HG02798 (cell line): ENCODE data around the gene TNKS1BP1.

Source experiments
- ATAC-seq: cut with Tn5 transposase; IDR thresholded peaks from one replicate; pipeline ENCODE4 v1.9.1; 2021; ENCODE audit warnings: mild to moderate bottlenecking; ENCODE audit not compliant: unreplicated experiment, poor library complexity

Gene TNKS1BP1

DNA sequence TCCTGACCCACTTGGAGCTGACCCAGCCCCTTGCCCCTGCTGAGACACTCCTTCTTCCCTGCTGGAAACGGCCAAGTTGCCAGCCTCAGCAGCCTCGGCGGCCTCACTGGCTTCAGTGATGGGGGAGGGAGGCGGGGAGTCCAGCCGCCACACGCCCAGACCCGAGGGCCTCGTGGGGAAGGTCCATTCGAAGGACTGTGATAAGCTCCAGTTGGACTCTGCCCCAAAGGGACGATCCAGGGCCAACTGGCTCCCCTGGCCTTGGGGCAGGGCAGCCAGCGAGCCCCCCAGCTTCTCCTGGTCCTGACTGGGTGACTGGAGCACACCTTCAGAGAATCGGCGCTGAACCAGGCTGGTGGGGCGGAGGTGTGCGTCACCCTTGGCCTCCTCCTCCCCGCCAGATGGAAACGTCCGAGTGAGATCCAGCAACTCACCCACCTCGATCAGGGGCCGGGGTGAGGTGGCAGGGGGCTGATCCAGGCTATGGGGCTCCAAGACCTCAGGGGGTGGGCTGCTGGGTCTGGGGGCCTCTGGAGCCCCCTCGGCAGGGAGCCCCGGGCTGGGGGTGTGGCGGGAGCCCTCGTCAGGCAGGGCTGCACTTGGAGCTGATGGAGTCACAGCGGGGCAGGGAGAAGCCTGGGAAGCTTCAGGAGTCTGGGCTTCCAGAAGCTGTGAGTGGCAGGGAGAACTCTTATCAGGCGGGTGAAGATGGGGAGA lies 11.5 kb downstream of the TNKS1BP1 start:
- ATAC-seq: no peak

DNA sequence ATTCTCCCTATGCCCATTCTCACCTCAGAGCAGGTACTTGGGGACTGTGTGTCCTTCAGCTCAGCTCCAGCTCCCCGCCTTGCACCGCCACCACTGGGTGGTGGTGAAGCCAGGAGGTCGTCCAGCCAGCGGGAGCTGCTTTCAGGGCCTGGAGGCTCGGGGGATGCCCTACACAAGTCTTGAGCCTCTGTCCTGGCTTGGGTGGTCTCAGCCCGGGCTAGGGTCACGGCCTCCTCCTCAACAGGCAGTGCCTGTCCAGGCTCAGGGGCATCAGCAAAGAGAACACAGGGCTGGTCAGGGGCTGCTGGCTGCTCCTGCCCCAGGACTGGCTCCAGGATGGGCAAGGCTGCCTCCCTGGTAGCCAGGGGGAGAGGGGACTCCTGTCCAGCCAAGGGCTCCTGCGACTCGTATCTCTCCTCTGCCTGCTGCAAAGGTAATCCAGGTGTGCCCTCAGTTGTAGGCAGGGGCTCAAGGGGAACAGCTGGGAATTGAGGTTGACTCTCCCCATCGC lies 12.2 kb downstream of the TNKS1BP1 start:
- ATAC-seq: no peak

DNA sequence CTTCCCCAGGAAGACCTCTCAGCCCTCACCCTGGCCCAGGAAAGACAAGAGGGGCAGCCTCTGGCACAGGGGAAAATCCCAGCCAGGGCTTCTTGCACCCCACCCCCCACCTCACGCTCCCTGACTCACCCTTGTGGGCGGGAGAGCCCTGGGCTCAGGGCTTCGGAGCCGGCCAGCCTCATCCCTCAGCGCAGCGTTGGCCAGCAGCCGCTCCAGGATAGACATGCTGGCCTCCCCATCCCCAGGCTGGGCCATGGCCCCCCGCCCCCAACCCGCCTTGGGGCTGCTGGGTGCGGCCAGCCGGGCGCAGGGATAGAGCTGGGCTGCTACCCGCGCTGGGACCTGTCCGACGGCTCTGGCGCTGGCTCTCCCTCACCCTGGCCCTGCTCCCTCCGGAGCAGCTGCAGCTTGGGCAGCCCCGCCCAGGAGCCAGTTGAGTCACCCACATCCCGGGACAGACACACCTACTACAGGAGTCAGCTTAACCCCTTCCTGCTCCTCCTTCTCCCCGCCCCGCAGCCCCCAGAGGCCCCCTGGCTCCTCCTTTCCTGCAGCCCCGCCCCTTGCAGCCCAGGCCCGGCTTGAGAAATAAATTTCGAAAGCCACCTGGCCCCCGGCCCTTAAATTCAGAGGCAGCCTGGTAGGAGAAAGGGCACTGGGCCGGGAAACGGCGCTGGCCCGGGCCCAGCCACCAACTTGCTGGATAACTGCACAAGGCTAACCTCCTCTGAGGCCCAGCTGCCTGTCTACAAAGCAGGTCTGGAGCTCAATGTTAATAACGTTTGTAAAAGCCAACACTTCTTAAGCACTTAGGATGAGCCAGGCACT lies 13.4 kb downstream of the TNKS1BP1 start:
- peak; percentile 95 for ATAC-seq

DNA sequence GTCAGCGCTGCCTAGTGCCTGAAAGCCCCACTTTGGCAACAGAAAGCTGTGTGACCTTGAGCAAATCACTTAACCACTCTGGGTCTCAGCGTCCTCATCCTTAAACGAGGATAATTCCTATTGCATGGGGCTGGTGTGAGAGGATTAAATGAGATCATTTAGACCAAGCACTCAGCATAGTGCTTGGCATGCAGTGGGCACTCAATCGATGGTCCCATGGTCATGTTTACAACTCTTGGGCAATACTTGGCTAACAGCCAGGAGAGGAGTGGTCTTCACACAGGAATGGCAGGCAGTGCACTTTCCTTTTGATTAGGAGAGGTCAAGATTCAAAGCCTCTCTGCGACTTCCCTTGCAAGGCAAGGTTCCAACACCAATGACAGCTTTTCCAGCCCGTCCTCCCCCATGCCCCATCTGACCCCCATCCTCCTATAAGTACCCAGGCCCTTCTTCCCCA lies 14.1 kb downstream of the TNKS1BP1 start:
- no peak for ATAC-seq

DNA sequence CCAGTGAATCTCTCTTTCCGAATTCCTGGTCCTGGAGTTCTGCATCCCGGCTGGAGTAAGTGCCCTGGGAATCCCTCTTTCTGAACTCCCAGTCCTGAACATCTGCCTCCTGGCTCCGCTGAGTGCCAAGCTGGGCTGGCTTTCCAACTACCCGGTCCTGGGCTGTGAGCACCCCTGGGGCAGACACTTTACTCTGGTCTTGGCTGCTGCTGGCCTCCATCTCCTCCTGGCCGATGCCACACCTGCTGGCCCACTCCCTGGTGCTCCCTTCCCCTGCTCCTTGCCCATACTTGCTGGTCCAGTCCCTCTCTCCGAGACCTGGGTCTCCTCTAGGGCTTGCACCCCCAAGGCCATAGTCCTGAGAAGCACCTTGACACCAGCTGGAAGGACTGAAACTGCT lies 14.7 kb downstream of the TNKS1BP1 start:
- ATAC-seq: no peak

DNA sequence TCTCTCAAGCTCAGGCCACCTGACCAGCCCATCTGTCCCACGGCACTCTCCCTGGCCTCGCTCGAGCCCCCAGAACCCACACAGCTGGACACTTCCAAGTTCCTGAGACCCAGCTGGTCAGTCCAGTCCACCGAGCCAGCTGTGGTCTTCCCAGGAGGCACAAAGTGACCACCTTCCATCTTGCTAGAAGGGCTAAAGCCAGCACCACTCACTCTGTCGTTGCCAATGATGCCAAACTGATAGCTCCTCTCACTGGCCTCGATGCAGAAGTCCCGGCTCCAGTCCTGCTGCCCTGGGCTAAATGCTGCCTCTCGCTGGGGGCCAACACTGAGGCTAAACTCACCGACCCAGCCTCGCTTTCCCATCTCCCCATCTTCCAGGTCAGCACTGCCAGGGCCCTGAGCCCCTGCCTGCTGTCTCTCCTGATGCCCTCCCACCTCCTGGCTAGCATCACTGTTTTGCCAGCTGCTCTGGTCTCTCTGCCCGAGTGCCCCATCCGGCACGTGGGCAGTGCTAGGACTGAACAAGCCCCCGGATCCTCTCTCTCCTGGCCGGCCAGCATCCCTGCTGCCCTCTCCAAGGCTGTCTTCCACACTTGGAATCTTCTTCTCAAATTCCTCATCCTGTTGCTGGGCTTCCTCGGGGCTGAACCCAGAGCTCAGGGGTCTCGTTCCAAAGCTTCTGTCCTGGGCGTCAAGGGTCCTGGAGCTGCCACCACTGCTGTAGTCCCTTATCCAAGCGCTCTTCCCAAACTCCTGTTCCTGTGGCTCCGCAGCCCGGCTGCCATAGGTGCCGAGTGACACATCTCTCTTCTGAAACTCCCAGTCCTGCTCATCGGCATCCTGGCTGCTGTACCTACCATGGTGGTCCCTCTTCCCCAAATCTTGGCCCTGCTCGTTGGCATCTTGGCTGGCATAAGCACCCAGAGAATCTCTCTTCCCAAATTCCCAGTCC lies 15.4 kb downstream of the TNKS1BP1 start:
- no peak for ATAC-seq

DNA sequence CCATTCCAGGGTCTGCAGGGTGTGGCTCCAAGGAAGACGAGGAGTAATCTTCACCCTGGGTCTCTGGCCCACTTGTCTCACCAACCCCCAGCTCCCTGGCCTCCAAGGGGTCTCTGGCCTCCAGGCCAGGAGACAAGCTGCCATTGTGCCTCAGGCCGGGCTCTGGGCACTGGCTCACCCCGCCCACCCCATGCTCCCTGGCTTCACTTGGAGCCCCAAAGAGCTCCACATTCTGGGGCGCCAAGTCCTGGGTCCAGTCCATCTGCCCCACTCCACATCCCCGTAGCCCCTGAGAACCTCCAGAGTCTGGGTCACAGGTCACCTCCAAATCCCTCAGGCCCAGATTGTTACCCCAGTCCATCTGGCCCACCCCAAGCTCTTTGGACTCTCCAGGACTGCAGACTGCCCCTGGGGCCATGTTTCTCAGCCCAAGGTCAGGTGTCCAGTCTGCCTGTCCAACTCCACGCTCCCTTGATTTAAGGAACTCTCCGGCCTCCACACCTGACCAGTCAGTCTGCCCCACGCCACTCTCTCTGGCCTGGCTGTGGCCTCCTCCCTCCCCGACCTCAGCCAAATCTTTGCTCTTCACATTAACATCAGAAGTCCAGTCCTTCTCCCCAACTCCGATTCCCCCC lies 16.2 kb downstream of the TNKS1BP1 start:
- no peak for ATAC-seq

DNA sequence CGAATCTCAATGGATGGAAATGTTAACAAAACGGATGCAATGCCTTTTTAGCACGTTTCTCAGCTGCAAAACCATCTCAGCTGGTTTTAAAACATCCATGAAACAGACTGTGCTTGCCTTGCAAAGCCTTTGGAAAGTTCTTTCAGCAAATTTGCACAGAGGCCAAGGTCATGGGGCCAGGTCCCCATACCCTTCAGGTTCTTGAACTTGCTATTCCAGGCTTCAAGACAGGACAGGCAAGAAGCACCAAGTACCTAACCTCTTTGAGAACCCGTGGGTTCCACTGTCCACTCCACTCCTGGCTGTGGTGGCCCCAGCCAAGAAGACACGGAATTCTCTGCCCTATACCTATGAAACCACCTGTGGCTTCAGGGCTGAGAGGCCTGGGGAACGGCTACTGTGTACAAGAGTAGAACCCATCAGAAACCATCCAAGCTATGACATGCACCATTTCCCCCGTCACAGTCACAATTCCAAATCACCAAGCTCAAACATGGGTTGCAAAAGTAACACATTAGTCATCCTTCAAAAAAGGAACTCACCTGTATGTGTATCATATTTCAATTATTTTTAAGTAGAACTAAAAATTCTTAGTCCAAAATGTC lies 17.0 kb downstream of the TNKS1BP1 start:
- no peak for ATAC-seq

DNA sequence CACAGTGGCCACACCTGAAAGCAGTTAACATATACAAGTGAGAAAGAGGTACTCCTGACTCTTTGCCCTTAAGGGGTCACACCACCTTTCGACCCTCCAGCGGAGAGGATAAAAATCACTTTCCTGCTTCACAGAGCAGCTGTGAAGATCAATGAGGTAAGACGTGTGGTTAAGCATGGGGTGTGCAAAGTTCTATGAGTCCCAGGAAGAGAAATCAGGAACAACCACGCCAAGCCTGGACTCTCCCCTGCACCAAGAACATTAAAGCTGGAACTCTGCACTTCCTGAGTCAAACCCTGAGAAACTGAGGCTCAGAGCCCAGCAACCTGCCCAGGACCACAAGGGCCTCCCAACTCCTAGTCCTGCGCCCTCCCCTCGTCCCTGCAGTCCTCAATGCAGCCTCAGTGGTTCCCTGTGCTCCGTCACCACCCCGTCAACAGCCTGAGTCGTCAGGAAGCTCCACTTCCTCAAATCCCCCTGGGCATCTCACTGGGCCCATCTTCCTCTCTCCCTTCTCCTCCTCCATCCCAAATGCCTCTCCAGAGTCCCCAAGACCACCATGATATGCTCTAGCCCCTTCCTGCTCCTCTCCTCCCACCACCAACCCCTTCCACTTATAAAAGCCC lies 17.7 kb downstream of the TNKS1BP1 start:
- no peak for ATAC-seq

DNA sequence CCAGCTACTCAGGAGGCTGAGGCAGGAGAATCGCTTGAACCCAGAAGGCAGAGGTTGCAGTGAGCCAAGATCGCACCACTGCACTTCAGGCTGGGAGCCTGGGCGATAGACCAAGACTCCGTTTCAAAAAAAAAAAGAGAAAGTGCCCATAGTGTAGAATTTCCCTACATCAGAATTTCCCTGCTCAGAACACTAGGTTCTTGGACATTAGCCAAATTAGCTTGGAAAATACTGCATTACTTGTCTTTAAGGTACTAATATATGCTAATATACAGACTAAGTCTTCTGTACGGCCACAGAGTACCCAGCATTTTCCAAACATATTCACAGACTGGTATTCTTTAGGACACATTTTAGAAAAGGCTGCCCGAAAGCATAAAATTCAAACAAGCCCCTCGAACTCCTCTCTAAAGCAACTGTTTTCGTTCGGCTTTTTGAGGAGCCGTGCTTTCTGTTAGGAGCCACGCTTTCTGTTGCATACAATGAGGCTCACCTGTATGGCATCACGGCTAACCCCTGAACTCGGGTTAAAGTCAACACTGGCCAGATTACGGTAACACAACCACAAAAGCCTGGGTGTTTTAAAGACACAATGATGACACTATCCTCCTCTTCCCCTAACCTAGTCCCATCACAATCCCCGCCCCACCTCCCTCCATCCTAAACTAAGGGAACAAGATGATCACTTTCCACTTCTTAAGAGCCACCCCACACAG lies 18.4 kb downstream of the TNKS1BP1 start:
- ATAC-seq: no peak

DNA sequence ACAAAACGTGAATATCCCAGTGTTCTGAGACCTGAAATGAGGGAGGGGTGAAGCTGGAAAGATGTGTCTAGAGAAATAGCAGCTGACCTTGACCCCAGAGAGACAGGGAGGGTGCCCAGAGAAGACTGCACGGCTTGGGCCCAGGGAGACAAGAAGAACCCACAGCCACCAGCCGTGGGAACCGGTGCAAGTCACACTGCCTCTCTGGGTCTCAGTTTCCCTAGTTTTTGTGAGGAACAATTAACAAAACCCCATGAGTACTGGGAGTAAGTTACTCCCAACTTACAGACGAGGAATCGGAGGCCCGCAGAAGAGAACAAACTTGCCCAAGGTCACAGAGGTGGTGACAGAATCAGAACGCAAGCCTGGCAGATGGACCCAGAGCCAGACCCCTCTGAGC lies 19.2 kb downstream of the TNKS1BP1 start:
- no peak for ATAC-seq

DNA sequence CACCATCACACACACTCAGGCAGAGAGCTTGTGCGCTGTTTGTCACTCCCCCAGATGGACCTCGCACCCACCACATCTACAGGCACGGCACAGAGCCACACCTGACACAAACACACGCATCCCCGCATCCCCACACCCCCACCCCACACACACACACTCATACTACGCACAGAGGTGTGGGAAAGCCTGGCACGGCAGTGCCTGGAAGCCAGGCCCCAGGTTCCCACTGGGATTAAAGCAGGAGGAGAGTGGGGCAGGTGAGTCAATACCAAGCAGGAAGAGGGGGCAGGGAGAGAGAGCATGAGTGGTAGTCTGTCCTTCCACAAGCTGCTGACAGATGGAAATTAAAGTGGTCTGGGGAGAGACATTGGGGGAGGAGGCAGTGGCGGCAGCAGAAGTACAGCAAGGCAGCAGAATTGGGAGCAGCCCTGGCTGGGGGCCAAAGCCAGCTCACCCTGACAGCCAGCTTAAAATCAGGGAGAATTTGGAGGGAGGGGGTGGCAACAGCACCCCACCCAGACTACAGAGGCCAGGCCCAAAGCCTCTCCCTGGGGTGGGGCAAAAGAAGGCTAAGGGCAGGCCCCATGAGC lies 20.7 kb downstream of the TNKS1BP1 start:
- no peak for ATAC-seq

DNA sequence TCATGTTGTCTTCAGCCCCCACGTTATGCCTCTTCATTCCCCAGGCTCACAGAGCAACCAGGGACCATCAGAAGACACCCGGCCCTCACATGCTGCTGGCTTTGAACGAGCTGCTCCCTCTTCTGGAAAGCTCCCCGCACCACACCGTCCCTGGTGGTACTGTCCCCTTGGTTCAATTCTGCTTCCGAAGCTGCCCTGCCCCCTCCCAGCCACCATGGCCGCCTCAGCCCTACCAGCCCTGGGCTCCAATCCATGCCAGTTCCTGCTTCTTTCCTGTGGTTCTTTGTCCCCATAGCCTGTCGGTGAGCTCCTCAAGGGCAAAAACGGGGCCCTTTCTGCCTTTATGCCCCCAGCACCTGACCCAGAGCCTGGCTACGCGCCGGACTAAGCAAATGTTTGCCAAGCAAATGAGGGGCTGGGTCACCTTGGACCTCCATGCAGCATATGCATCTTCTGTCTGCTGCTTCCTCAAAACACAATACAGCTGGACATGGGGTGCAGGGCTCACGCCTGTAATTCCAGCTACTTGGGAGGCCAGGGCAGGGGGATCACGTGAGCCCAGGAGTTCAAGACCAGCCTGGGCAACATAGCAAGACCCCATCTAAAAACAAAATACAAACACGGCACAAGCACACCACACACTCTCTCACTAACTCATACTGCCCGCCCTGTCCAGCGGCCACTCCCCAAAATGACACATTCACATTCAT lies 21.3 kb downstream of the TNKS1BP1 start:
- ATAC-seq: no peak

DNA sequence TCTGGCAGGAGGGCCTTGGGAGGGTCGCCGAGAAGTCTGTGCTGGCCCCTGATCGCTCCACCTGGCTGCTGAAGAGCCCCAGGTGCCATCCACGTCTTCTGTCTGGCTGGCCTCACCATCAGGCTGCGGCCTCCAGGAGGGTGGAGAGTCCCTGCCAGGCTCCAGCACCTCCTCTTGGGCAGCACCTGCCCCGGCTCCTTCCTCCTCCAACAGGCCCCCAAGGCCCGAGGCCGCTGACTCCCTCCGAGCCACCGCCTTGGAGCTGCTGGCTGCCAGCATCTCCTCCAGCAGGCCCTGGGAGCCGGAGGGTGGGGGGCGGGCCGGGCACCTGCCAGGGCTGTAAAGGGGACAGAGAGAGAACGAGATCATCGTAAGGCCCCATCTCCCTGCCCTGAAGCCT lies 22.3 kb downstream of the TNKS1BP1 start:
- no peak for ATAC-seq

DNA sequence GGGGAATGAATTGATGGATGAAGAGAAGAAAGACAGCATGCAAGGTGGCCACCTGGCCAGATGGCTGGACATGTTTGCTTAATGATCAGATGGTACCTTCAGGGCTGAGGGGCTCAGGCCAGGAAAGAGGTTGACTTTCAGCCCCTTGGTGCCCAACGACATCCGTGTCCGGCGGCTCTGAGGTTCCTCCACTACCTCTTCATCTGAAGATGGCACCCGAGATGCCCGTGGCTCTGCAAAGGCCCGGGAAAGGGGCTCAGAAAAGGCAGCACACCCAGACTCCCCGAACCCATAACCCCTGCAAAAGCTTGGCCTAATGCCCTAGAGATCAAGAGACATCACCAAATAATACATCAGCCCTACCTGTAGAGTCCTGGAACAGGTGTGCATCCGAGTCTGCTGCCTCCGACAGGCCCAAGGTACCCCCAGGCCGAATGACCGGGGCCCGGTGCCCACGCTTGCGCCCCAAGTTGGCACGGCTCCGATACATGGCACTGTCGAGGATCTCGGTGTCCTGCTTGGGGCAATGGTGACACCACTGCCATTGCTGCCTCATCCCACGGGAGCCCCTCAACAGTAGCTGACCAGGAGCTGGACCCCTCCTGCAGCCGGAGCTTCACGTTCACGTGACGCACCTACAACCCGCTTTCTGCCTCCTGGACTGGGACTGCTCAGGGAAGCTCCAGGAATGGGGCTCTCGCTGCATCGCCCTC lies 22.9 kb downstream of the TNKS1BP1 start:
- ATAC-seq: no peak

DNA sequence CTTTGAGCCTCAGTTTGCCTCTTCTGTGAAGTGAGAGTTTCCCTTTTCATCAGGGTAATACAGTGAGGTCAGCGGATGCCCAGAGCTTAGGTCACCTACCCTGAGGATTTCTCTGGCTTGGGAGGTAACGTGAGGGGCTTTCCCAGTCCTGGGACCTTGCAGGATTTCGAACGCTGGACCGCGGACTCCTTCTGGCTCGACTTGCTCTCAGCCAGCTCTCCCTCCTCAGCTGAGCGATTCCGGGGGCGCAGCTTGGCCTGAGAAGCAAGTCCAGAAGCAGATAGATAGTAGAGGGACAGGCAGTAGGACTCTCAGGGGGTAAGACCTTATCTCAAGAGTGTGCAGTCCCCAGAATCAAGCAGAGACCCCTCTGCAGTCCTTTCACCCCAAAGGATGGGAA lies 24.0 kb downstream of the TNKS1BP1 start:
- ATAC-seq: no peak
